ENCODE measurements around the gene WNT16. TPM values are rescaled to one million over a fixed set of nuclear protein-coding genes. Genes with fewer than 3 reads are reported as not detected.
A peak's percentile ranks its signal among the peaks of the same experiment; 100 is the strongest.

The WNT16 gene
- total RNA-seq, 2 donors from 2014 or later, result 0.11 TPM; not detected in 1

- Histone ChIP-seq H3K27me3 (no peaks in the 10 kb centered on the region), H3K4me3 (no peak overlapping the region), H3K4me1 (no peaks in the 10 kb centered on the region), H3K9me3 (no peaks in the 10 kb centered on the region), H3K27ac (no peak overlapping the region), H3K9ac (ENCODE audit: low read depth in 2 of 2, low read length in 2 of 2) (no peak overlapping the region), H3K36me3 (no peaks in the 10 kb centered on the region)
- intact Hi-C loops (cut with DNase I), result loop anchor here (2.0 to 5.0 kb wide), 2 partner anchors 180 to 625 kb away; no protein-coding TSS in a partner anchor
- DNase-seq, result no peak
- TF ChIP-seq, protein P1, sequence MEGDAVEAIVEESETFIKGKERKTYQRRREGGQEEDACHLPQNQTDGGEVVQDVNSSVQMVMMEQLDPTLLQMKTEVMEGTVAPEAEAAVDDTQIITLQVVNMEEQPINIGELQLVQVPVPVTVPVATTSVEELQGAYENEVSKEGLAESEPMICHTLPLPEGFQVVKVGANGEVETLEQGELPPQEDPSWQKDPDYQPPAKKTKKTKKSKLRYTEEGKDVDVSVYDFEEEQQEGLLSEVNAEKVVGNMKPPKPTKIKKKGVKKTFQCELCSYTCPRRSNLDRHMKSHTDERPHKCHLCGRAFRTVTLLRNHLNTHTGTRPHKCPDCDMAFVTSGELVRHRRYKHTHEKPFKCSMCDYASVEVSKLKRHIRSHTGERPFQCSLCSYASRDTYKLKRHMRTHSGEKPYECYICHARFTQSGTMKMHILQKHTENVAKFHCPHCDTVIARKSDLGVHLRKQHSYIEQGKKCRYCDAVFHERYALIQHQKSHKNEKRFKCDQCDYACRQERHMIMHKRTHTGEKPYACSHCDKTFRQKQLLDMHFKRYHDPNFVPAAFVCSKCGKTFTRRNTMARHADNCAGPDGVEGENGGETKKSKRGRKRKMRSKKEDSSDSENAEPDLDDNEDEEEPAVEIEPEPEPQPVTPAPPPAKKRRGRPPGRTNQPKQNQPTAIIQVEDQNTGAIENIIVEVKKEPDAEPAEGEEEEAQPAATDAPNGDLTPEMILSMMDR (IDR thresholded peaks at IDR 0.05), result peak; percentile 63
Measured at GRCh38 chr7:121366852-121367431, 38.1 kb downstream of the WNT16 start.

DNA sequence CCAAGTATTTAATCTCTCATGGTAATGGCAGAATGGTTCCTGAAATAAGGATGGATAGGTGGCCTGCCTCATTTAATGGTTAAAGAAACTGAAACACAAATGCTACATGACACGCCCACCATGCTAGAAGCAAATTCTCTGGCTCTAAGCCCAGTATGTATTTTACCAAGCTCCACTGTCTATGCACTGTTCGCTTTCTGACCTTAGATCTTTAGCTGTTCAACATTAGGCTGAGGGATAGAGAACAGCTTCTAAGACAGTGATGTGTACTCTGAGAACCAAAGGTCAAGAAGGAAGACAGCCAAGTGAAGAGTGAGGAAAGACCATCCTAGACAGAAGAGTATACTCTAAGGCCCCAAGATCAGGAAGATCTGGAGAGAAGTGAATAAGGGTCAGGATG is 40.7 kb downstream of the WNT16 start:
- H3K27ac ChIP-seq, result no peak overlapping the region
- intact Hi-C loops (cut with DNase I), result loop anchor here (5.0 kb wide), 1 partner anchor 623 kb away; no protein-coding TSS in a partner anchor
- H3K9ac ChIP-seq (ENCODE audit: low read depth in 2 of 2, low read length in 2 of 2), result no peak overlapping the region
- TF ChIP-seq, protein P1 (IDR thresholded peaks at IDR 0.05), result no peak
- no peaks in the 10 kb centered on the region for H3K36me3 ChIP-seq
- peak; percentile 27 for DNase-seq
- no peaks in the 10 kb centered on the region for H3K4me1 ChIP-seq
- no peaks in the 10 kb centered on the region for H3K27me3 ChIP-seq
- H3K9me3 ChIP-seq, result no peaks in the 10 kb centered on the region
- H3K4me3 ChIP-seq, result no peak overlapping the region

GRCh38 chr7:121371367-121371766 is 42.6 kb downstream of the WNT16 start:
- intact Hi-C loops (cut with DNase I), result no loop called here
- H3K36me3 ChIP-seq, result no peaks in the 10 kb centered on the region

DNA sequence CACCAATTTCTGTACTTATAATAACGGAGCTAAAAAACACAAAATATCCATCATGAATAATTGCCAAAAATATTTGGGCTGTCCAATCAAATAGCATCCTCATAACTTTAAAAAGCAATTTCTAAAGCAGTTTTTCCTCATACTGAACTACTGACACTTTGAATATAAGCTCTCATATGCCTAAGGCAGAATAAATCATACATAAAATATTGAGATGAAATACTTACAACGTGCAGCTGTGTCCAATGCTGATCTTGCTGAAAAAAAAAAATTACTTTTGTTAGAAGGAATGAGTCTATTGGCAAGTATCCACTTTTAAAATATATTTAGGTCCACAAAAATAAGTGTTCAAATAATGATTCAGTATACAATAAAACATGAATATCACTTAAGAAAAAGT is 43.1 kb downstream of the WNT16 start:
- no peaks in the 10 kb centered on the region for H3K9me3 ChIP-seq
- DNase-seq, result no peak
- H3K9ac ChIP-seq (ENCODE audit: low read depth in 2 of 2, low read length in 2 of 2), result no peak overlapping the region
- no peaks in the 10 kb centered on the region for H3K36me3 ChIP-seq
- no peak overlapping the region for H3K27ac ChIP-seq
- TF ChIP-seq, protein P1 (IDR thresholded peaks at IDR 0.05), result no peak
- H3K27me3 ChIP-seq, result no peaks in the 10 kb centered on the region
- H3K4me3 ChIP-seq, result no peak overlapping the region
- no peaks in the 10 kb centered on the region for H3K4me1 ChIP-seq
- intact Hi-C loops (cut with DNase I), result no loop called here

More at GRCh38 chr7:121371367-121371766, 42.6 kb downstream of the WNT16 start:
- TF ChIP-seq, protein P1 (IDR thresholded peaks at IDR 0.05), result no peak
- H3K4me3 ChIP-seq, result no peak overlapping the region
- DNase-seq, result no peak
- no peak overlapping the region for H3K27ac ChIP-seq
- no peaks in the 10 kb centered on the region for H3K4me1 ChIP-seq
- H3K27me3 ChIP-seq, result no peaks in the 10 kb centered on the region
- H3K9me3 ChIP-seq, result no peaks in the 10 kb centered on the region
- no peak overlapping the region for H3K9ac ChIP-seq (ENCODE audit: low read depth in 2 of 2, low read length in 2 of 2)

DNA sequence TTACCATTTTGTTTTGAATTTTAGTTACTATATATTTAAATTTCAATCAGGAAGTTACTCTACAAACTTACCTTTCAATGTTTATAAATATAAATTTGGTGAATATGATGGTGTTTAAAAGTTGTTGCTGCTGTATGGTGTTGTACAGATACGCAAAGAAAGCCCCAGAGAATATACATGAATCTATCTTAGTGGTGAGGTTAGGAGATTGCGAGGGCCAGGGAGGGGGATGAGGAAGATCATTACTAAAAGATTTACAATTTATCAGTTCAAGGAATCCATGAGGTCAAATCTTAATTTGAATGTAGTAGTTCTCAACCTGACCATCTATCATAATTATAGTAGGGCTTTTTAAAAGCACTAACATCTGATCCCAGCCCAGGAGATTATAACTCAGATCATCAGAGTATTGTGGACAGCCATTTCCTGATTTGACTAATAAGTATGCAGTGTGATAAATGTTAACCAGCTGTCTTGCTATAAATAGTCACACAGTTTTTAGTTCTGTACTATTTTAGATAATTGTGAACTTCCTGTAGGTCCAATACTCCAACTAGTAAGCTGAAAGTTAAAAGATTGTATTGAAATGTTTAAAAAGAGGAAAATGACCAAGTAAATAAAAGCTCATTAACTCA is 43.7 kb downstream of the WNT16 start:
- H3K36me3 ChIP-seq, result no peaks in the 10 kb centered on the region
- TF ChIP-seq, protein P1 (IDR thresholded peaks at IDR 0.05), result no peak
- no peaks in the 10 kb centered on the region for H3K9me3 ChIP-seq
- H3K27me3 ChIP-seq, result no peaks in the 10 kb centered on the region
- intact Hi-C loops (cut with DNase I), result no loop called here
- H3K4me3 ChIP-seq, result no peak overlapping the region
- DNase-seq, result no peak
- no peaks in the 10 kb centered on the region for H3K4me1 ChIP-seq
- H3K9ac ChIP-seq (ENCODE audit: low read depth in 2 of 2, low read length in 2 of 2), result no peak overlapping the region
- no peak overlapping the region for H3K27ac ChIP-seq
